A549 (cell line): ENCODE results near the gene GLRA2. TPM values are rescaled to one million over a fixed set of nuclear protein-coding genes. Genes with fewer than 3 reads are reported as not detected.

ENCODE experiments used
- ATAC-seq, 2 experiments: fragments of 200-7000 bp in 1 of 2; fragments of >200 bp in 1 of 2; cut with Nextera tagmentation in 1 of 2; cut with Tn5 transposase in 1 of 2; 3 replicates each; pipeline versions ENCODE4 v1.8.0 to v1.9.1; 2018 to 2020; ENCODE audit warnings: mild to moderate bottlenecking in 1 of 2, moderate library complexity in 1 of 2
- CTCF ChIA-PET: fragments of 300-600 bp; sonication (Branson Sonifier 250); formaldehyde crosslinking; extraction: SDS; loops from one replicate; lab custom pipeline; 2021; ENCODE audit warnings: antibody characterized with exemption, inconsistent platforms; lab: Yijun Ruan, JAX
- POLR2A ChIA-PET: fragments of 350-600 bp; formaldehyde crosslinking; extraction: SDS; loops from one replicate; lab custom pipeline; 2021; ENCODE audit warnings: antibody characterized with exemption, inconsistent platforms; lab: Yijun Ruan, JAX
- DNase-seq, 2 experiments: peaks; one replicate each; pipeline versions ENCODE4 v3.0.0 to v3.0.0-alpha.2; 2011 to 2016; ENCODE audit warnings: low read depth in 1 of 2, low spot score in 1 of 2
- FAIRE-seq: peaks from 2 replicates; lab custom pipeline; 2011; peaks lifted over from hg19 to GRCh38; lab: Jason Lieb, UNC
- H3K27ac ChIP-seq, 2 experiments: fragments of >200 bp; sonication (Bioruptor Twin); formaldehyde crosslinking; 3 replicates each; pipeline ENCODE4 v1.5.1; 2016 to 2017
- H3K4me1 ChIP-seq: fragments of >200 bp; sonication (Bioruptor Twin); formaldehyde crosslinking; 3 replicates; pipeline ENCODE4 v1.6.1; 2016
- H3K4me2 ChIP-seq: fragments of >200 bp; sonication (Bioruptor Twin); formaldehyde crosslinking; 3 replicates; pipeline ENCODE4 v1.6.1; 2016
- H3K4me3 ChIP-seq: fragments of >200 bp; sonication (Bioruptor Twin); formaldehyde crosslinking; 3 replicates; pipeline ENCODE4 v1.5.1; 2016
- H3K9me3 ChIP-seq: fragments of >200 bp; sonication (Bioruptor Twin); formaldehyde crosslinking; 3 replicates; pipeline ENCODE4 v1.6.1; 2016
- BHLHE40 ChIP-seq: IDR thresholded peaks from 2 replicates; pipeline ENCODE4 v1.6.1; 2012; ENCODE audit warnings: low read depth, low read length, inconsistent platforms
- CBX8 ChIP-seq: fragments of 200-600 bp; sonication (generic); IDR thresholded peaks from 2 replicates; pipeline ENCODE4 v1.6.1; 2016
- CEBPB ChIP-seq, 2 experiments: fragments of >200 bp in 1 of 2; sonication (Bioruptor Twin) in 1 of 2; formaldehyde crosslinking in 1 of 2; IDR thresholded peaks; 2 replicates each; pipeline ENCODE4 v1.6.1; 2012 to 2016
- CHD4 ChIP-seq: fragments of 200-600 bp; sonication (generic); IDR thresholded peaks from 2 replicates; pipeline ENCODE4 v1.6.1; 2016; ENCODE audit warnings: antibody characterized with exemption, mild to moderate bottlenecking, borderline replicate concordance
- EHF ChIP-seq: fragments of 250-450 bp; sonication (Bioruptor Pico); IDR thresholded peaks from 2 replicates; pipeline ENCODE4 v1.5.0; 2020; ENCODE audit warnings: mild to moderate bottlenecking
- ESRRA ChIP-seq: fragments of 150-350 bp; IDR thresholded peaks from 2 replicates; pipeline ENCODE4 v1.6.1; 2014; ENCODE audit warnings: mild to moderate bottlenecking, low read length, borderline replicate concordance
- FOSB ChIP-seq: fragments of 250-450 bp; sonication (Bioruptor Pico); IDR thresholded peaks from 2 replicates; pipeline ENCODE4 v1.5.0; 2020; ENCODE audit warnings: mild to moderate bottlenecking, moderate library complexity
- HEYL ChIP-seq: fragments of 250-450 bp; sonication (Bioruptor Pico); IDR thresholded peaks from 2 replicates; pipeline ENCODE4 v1.8.0; 2021; ENCODE audit warnings: mild to moderate bottlenecking, moderate library complexity
- HOXA7 ChIP-seq: fragments of 250-450 bp; sonication (Bioruptor Pico); IDR thresholded peaks from 2 replicates; pipeline ENCODE4 v1.5.0; 2020; ENCODE audit warnings: mild to moderate bottlenecking, moderate library complexity
- KDM5A ChIP-seq: fragments of 200-600 bp; sonication (generic); IDR thresholded peaks from 2 replicates; pipeline ENCODE4 v1.6.1; 2016; ENCODE audit warnings: antibody characterized with exemption, mild to moderate bottlenecking
- MAFK ChIP-seq: fragments of 450-650 bp; IDR thresholded peaks from 2 replicates; pipeline ENCODE4 v1.6.1; 2014; ENCODE audit not compliant: partially characterized antibody
- MYC ChIP-seq: IDR thresholded peaks from 2 replicates; pipeline ENCODE4 v1.6.1; 2012; ENCODE audit warnings: mild to moderate bottlenecking, inconsistent platforms, low read length, improper control_type of control experiment, borderline replicate concordance
- NPAS2 ChIP-seq: fragments of 250-450 bp; sonication (Bioruptor Pico); IDR thresholded peaks from 2 replicates; pipeline ENCODE4 v1.8.0; 2022; ENCODE audit warnings: mild to moderate bottlenecking, moderate library complexity, borderline replicate concordance
- SMC3 ChIP-seq: fragments of >200 bp; sonication (Bioruptor Twin); formaldehyde crosslinking; IDR thresholded peaks from 3 replicates; pipeline ENCODE4 v1.6.1; 2018; ENCODE audit warnings: inconsistent platforms
- SREBF2 ChIP-seq: fragments of 450-650 bp; IDR thresholded peaks from 2 replicates; pipeline ENCODE4 v1.6.1; 2014; ENCODE audit warnings: mild to moderate bottlenecking, moderate library complexity
- TFCP2L1 ChIP-seq: fragments of 250-450 bp; sonication (Bioruptor Pico); IDR thresholded peaks from 2 replicates; pipeline ENCODE4 v1.5.0; 2021; ENCODE audit warnings: mild to moderate bottlenecking
- ZNF302 ChIP-seq: fragments of 250-450 bp; sonication (Bioruptor Pico); IDR thresholded peaks from 2 replicates; pipeline ENCODE4 v1.9.0; 2021; ENCODE audit warnings: inconsistent platforms, mild to moderate bottlenecking, moderate library complexity
- WGBS: methylation state at CpG from one replicate; pipeline ENCODE4 v1.1.6; 2017; ENCODE audit errors: missing lambda C conversion rate; 5-methylcytosine and 5-hydroxymethylcytosine counted together
- polyA plus RNA-seq, 4 experiments: library from polyadenylated mRNA; depleted of rRNA in 3 of 4; stranded (reverse); fragments of >200 nt; fragmentation: RNase III in 1 of 4; extraction: RNeasy Plus Mini Kit Qiagen cat#74134 plus additional on column Dnase treatment in 1 of 4; gene quantifications; 2 replicates in 3 of 4; 3 replicates in 1 of 4; pipeline ENCODE4 v1.2.3, GENCODE V29; 2011 to 2017
- TF ChIP-seq, protein P1 (sequence below): fragments of 250-450 bp; sonication (Bioruptor Pico); IDR thresholded peaks from 2 replicates; pipeline ENCODE4 v1.5.0; 2021; ENCODE audit warnings: mild to moderate bottlenecking, moderate library complexity, borderline replicate concordance
- TF ChIP-seq, protein P2 (sequence below): fragments of 250-450 bp; sonication (Bioruptor Pico); IDR thresholded peaks from 2 replicates; pipeline ENCODE4 v1.5.0; 2020; ENCODE audit warnings: low read depth, mild to moderate bottlenecking, moderate library complexity
- TF ChIP-seq, protein P3 (sequence below): fragments of 200-600 bp; sonication (generic); IDR thresholded peaks from 2 replicates; pipeline ENCODE4 v1.6.1; 2016; ENCODE audit warnings: antibody characterized with exemption, mild to moderate bottlenecking, moderate library complexity

The GLRA2 gene
- polyA plus RNA-seq, 2 of the 4 experiments (the other 2 are of a cell fraction): not detected

DNA sequence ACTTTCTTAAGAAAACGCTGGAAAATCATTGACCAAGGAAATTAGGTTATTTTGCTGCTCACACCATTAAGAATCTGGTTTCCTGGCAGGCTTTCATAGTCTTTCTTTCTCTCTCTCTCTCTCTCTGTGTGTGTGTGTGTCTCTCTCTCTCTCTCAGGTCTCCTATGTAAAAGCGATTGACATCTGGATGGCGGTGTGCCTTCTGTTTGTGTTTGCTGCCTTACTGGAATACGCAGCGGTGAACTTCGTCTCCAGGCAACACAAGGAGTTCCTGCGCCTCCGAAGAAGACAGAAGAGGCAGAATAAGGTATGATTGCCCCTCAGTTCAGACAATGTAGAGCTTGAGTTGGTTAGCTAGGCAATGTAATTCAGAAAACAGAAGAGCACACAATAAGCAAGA, 161.2 kb downstream of the GLRA2 start:
- Histone ChIP-seq H3K4me3 (no peak overlapping the region), H3K4me2 (no peak overlapping the region)
- TF ChIP-seq HEYL (no peak), ESRRA (no peak), TFCP2L1 (CRISPR knock-in tag) (no peak), NPAS2 (CRISPR knock-in tag) (no peak), FOSB (CRISPR knock-in tag) (no peak), BHLHE40 (no peak), KDM5A (no peak), CEBPB (IDR thresholded peaks at IDR 0.05) (no peak), CHD4 (no peak), EHF (no peak), ZNF302 (no peak), MYC (no peak), MAFK (no peak), SREBF2 (no peak)
- TF ChIP-seq, protein P1, sequence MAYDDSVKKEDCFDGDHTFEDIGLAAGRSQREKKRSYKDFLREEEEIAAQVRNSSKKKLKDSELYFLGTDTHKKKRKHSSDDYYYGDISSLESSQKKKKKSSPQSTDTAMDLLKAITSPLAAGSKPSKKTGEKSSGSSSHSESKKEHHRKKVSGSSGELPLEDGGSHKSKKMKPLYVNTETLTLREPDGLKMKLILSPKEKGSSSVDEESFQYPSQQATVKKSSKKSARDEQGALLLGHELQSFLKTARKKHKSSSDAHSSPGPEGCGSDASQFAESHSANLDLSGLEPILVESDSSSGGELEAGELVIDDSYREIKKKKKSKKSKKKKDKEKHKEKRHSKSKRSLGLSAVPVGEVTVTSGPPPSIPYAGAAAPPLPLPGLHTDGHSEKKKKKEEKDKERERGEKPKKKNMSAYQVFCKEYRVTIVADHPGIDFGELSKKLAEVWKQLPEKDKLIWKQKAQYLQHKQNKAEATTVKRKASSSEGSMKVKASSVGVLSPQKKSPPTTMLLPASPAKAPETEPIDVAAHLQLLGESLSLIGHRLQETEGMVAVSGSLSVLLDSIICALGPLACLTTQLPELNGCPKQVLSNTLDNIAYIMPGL: no peak
- TF ChIP-seq, protein P2, sequence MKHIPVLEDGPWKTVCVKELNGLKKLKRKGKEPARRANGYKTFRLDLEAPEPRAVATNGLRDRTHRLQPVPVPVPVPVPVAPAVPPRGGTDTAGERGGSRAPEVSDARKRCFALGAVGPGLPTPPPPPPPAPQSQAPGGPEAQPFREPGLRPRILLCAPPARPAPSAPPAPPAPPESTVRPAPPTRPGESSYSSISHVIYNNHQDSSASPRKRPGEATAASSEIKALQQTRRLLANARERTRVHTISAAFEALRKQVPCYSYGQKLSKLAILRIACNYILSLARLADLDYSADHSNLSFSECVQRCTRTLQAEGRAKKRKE (CRISPR knock-in tag): no peak
- TF ChIP-seq, protein P3, sequence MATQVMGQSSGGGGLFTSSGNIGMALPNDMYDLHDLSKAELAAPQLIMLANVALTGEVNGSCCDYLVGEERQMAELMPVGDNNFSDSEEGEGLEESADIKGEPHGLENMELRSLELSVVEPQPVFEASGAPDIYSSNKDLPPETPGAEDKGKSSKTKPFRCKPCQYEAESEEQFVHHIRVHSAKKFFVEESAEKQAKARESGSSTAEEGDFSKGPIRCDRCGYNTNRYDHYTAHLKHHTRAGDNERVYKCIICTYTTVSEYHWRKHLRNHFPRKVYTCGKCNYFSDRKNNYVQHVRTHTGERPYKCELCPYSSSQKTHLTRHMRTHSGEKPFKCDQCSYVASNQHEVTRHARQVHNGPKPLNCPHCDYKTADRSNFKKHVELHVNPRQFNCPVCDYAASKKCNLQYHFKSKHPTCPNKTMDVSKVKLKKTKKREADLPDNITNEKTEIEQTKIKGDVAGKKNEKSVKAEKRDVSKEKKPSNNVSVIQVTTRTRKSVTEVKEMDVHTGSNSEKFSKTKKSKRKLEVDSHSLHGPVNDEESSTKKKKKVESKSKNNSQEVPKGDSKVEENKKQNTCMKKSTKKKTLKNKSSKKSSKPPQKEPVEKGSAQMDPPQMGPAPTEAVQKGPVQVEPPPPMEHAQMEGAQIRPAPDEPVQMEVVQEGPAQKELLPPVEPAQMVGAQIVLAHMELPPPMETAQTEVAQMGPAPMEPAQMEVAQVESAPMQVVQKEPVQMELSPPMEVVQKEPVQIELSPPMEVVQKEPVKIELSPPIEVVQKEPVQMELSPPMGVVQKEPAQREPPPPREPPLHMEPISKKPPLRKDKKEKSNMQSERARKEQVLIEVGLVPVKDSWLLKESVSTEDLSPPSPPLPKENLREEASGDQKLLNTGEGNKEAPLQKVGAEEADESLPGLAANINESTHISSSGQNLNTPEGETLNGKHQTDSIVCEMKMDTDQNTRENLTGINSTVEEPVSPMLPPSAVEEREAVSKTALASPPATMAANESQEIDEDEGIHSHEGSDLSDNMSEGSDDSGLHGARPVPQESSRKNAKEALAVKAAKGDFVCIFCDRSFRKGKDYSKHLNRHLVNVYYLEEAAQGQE: no peak
- TF ChIP-seq, all 56 proteins: peak for 0
- no peak overlapping the region for H3K27ac ChIP-seq
- H3K9me3 ChIP-seq: no peaks in the 10 kb centered on the region
- no peaks in the 10 kb centered on the region for H3K4me1 ChIP-seq
- POLR2A ChIA-PET: no interaction called here
- 63% methylated on average over 8 of the region's 8 CpGs for WGBS
- ATAC-seq (no peak), DNase-seq (no peak), FAIRE-seq (no peak)
- CTCF ChIA-PET: no interaction called here

DNA sequence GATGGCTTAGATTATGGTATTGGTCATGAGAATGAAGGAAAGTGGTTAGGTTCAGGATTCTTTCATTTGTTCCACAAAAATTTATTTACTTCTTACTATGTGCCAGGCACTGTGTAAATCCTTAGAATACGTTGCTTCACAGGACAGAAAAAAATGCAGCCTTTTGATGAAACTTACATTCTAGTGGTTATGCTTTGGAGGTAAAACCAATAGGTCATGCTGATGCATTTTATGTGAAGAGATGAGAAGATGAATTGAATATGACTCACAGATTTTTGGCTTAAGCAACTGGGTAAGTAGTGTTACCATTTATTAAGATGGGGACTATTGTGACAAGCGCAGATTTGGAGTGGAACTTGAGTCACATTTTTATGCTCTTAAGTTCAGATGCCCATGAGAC, 165.3 kb downstream of the GLRA2 start:
- no peaks in the 10 kb centered on the region for H3K9me3 ChIP-seq
- CTCF ChIA-PET: no interaction called here
- H3K4me1 ChIP-seq: no peaks in the 10 kb centered on the region
- no peak overlapping the region for H3K4me2 ChIP-seq
- no peak for TF ChIP-seq CBX8
- TF ChIP-seq SMC3: no peak
- TF ChIP-seq HEYL: no peak
- TF ChIP-seq HOXA7 (CRISPR knock-in tag): no peak
- POLR2A ChIA-PET: no interaction called here
- WGBS: 8% methylated on average over 2 of the region's 2 CpGs
- DNase-seq (no peak), ATAC-seq (no peak), FAIRE-seq (no peak)
- H3K27ac ChIP-seq: no peak overlapping the region
- no peak overlapping the region for H3K4me3 ChIP-seq
